GM23248 (cell line): Measurements from ENCODE around the gene BTNL9. TPM values are rescaled to one million over a fixed set of nuclear protein-coding genes. Genes with fewer than 3 reads are reported as not detected.
"Not testable (repeated sequence)": the region's sequence is repeated elsewhere in the genome, so short reads cannot be mapped to it uniquely, and the experiment has no call there.

Experiments used
- DNase-seq: peaks from one replicate; pipeline ENCODE4 v3.0.0-alpha.2; 2015
- H2AFZ ChIP-seq: fragments of 200-600 bp; sonication (generic); 2 replicates; pipeline ENCODE4 v1.6.1; 2016; ENCODE audit warnings: antibody characterized with exemption
- H3F3A ChIP-seq: fragments of 200-600 bp; sonication (generic); 2 replicates; pipeline ENCODE4 v1.6.1; 2016; ENCODE audit warnings: mild to moderate bottlenecking, antibody characterized with exemption, mixed run types; ENCODE audit not compliant: insufficient read depth
- H3K27ac ChIP-seq: fragments of 200-600 bp; sonication (generic); 2 replicates; pipeline ENCODE4 v1.5.1; 2016; ENCODE audit warnings: mild to moderate bottlenecking
- H3K27me3 ChIP-seq: fragments of 200-600 bp; sonication (generic); replicated peaks from 2 replicates; pipeline ENCODE4 v1.6.1; 2016; ENCODE audit warnings: mild to moderate bottlenecking; ENCODE audit not compliant: insufficient read depth
- H3K36me3 ChIP-seq: fragments of 200-600 bp; sonication (generic); 2 replicates; pipeline ENCODE4 v1.6.1; 2016; ENCODE audit warnings: low read depth, mild to moderate bottlenecking
- H3K4me1 ChIP-seq: fragments of 200-600 bp; sonication (generic); 2 replicates; pipeline ENCODE4 v1.6.1; 2016; ENCODE audit warnings: mild to moderate bottlenecking; ENCODE audit not compliant: insufficient read depth
- H3K4me2 ChIP-seq: fragments of 200-600 bp; sonication (generic); one replicate; pipeline ENCODE4 v1.6.1; 2016; ENCODE audit warnings: mild to moderate bottlenecking; ENCODE audit not compliant: unreplicated experiment
- H3K4me3 ChIP-seq: fragments of 200-600 bp; sonication (generic); 2 replicates; pipeline ENCODE4 v1.5.1; 2016; ENCODE audit warnings: mild to moderate bottlenecking
- H3K79me2 ChIP-seq: fragments of 200-600 bp; sonication (generic); 2 replicates; pipeline ENCODE4 v1.6.1; 2016; ENCODE audit warnings: mild to moderate bottlenecking; ENCODE audit not compliant: insufficient read depth
- H3K9ac ChIP-seq: fragments of 200-600 bp; sonication (generic); 2 replicates; pipeline ENCODE4 v1.6.1; 2016; ENCODE audit warnings: mild to moderate bottlenecking
- H3K9me2 ChIP-seq: fragments of 200-600 bp; sonication (generic); 2 replicates; pipeline ENCODE4 v1.6.1; 2016; ENCODE audit warnings: mixed run types, mild to moderate bottlenecking, moderate library complexity; ENCODE audit not compliant: insufficient read depth
- H3K9me3 ChIP-seq: fragments of 200-600 bp; sonication (generic); one replicate; pipeline ENCODE4 v1.6.1; 2017; ENCODE audit warnings: low read depth
- H4K20me1 ChIP-seq: fragments of 200-600 bp; sonication (generic); 2 replicates; pipeline ENCODE4 v1.6.0; 2016; ENCODE audit not compliant: insufficient read depth
- EZH2 ChIP-seq: fragments of 200-600 bp; sonication (generic); IDR thresholded peaks from 2 replicates; pipeline ENCODE4 v1.6.1; 2018; ENCODE audit warnings: antibody characterized with exemption, mild to moderate bottlenecking; ENCODE audit not compliant: insufficient read depth, poor library complexity, severe bottlenecking
- EZH2phosphoT487 ChIP-seq: fragments of 200-600 bp; sonication (generic); IDR thresholded peaks from 2 replicates; pipeline ENCODE4 v1.6.1; 2018; ENCODE audit warnings: antibody characterized with exemption, moderate library complexity, mild to moderate bottlenecking, low read depth; ENCODE audit not compliant: insufficient read depth
- WGBS, 2 experiments: methylation state at CpG; one replicate each; pipeline ENCODE4 v1.1.6; 2015 to 2017; ENCODE audit warnings: low lambda C conversion rate in 2 of 2, low coverage in 1 of 2; ENCODE audit errors: missing lambda C conversion rate in 2 of 2; 5-methylcytosine and 5-hydroxymethylcytosine counted together
- in situ Hi-C: fragments of 300-500 bp; cut with MboI; formaldehyde crosslinking; loops from 2 replicates; pipeline ENCODE4 v1.15.0; 2020
- polyA plus RNA-seq: library from polyadenylated mRNA; unstranded; fragments of >200 nt; fragmentation: Nextera tagmentation; extraction: Ambion mirVana; gene quantifications from 2 replicates; pipeline ENCODE4 v1.2.1, GENCODE V29; 2016
- total RNA-seq: library from RNA; depleted of rRNA; stranded (reverse); fragments of >200 nt; shearing (Covaris generic); gene quantifications from 2 replicates; pipeline ENCODE4 v1.2.3, GENCODE V29; 2014

Gene BTNL9
- total and polyA plus RNA-seq, 2 experiments from 2014 or later: not detected

GRCh38 chr5:181017448-181017847 lies 22.6 kb upstream of the BTNL9 start:
- H3K27me3 ChIP-seq, H3K4me3 ChIP-seq, H3K4me1 ChIP-seq, H3K27ac ChIP-seq, DNase-seq, H3K9me2 ChIP-seq, H4K20me1 ChIP-seq, H3K9ac ChIP-seq, H3K9me3 ChIP-seq, H3K79me2 ChIP-seq, H3K4me2 ChIP-seq, H3F3A ChIP-seq, H3K36me3 ChIP-seq, H2AFZ ChIP-seq: not testable (repeated sequence)
- in situ Hi-C loops: loop anchor here (25.0 kb wide), 1 partner anchor 130 kb away; the partner anchor contains the start of gene BTNL8
- 44 to 49% methylated on average over 3 of the region's 3 CpGs for WGBS, 2 experiments

GRCh38 chr5:181020688-181021087 lies 19.4 kb upstream of the BTNL9 start:
- Histone ChIP-seq H3K4me2 (no peak overlapping the region), H3K4me3 (no peak overlapping the region), H3F3A (no peaks in the 10 kb centered on the region), H2AFZ (no peak overlapping the region), H3K4me1 (no peaks in the 10 kb centered on the region), H3K36me3 (no peaks in the 10 kb centered on the region), H4K20me1 (no peaks in the 10 kb centered on the region), H3K79me2 (no peaks in the 10 kb centered on the region), H3K9me3 (no peaks in the 10 kb centered on the region), H3K27ac (no peak overlapping the region), H3K9me2 (no peaks in the 10 kb centered on the region), H3K9ac (no peak overlapping the region), H3K27me3 (no peaks in the 10 kb centered on the region)
- 12 to 27% methylated on average over 3 of the region's 3 CpGs for WGBS, 2 experiments
- DNase-seq: no peak
- in situ Hi-C loops: loop anchor here (25.0 kb wide), 1 partner anchor 133 kb away; the partner anchor contains the start of gene BTNL8
- no peak for TF ChIP-seq EZH2
- TF ChIP-seq EZH2phosphoT487: no peak

- Histone ChIP-seq H3F3A (no peaks in the 10 kb centered on the region), H3K27ac (no peak overlapping the region), H3K36me3 (no peaks in the 10 kb centered on the region), H3K4me3 (no peak overlapping the region), H3K79me2 (no peaks in the 10 kb centered on the region), H3K4me2 (no peak overlapping the region), H3K27me3 (no peaks in the 10 kb centered on the region), H3K4me1 (no peaks in the 10 kb centered on the region), H4K20me1 (no peaks in the 10 kb centered on the region), H3K9me3 (no peaks in the 10 kb centered on the region), H3K9ac (no peak overlapping the region), H3K9me2 (no peaks in the 10 kb centered on the region), H2AFZ (no peak overlapping the region)
- WGBS, 2 experiments: 0% methylated on average over 1 of the region's 1 CpG
- TF ChIP-seq EZH2phosphoT487 (no peak), EZH2 (no peak)
- DNase-seq: no peak
- in situ Hi-C loops: loop anchor here (25.0 kb wide), 4 partner anchors 87 to 887 kb away; partner anchors contain the start of gene BTNL8
Observed at GRCh38 chr5:181024245-181025064, 15.6 kb upstream of the BTNL9 start.

GRCh38 chr5:181027452-181028031 lies 12.5 kb upstream of the BTNL9 start:
- H2AFZ ChIP-seq: no peak overlapping the region
- WGBS, 2 experiments: 44 to 49% methylated on average over 11 of the region's 11 CpGs

More at GRCh38 chr5:181027452-181028031, 12.5 kb upstream of the BTNL9 start:
- no peak for DNase-seq
- Histone ChIP-seq H3K9me3 (no peaks in the 10 kb centered on the region), H3K9me2 (no peaks in the 10 kb centered on the region), H3K79me2 (no peaks in the 10 kb centered on the region), H3K36me3 (no peaks in the 10 kb centered on the region), H3K4me1 (no peaks in the 10 kb centered on the region), H3K4me3 (no peak overlapping the region), H3F3A (no peaks in the 10 kb centered on the region), H3K9ac (no peak overlapping the region), H4K20me1 (no peaks in the 10 kb centered on the region), H3K27ac (no peak overlapping the region), H3K27me3 (no peaks in the 10 kb centered on the region), H3K4me2 (no peak overlapping the region)
- in situ Hi-C loops: loop anchor here (25.0 kb wide), 3 partner anchors 90 to 890 kb away; no protein-coding TSS in a partner anchor
- TF ChIP-seq EZH2 (no peak), EZH2phosphoT487 (no peak)
